Mucosa of gallbladder (tissue), 1 donor: ENCODE measurements around the gene BMP7. TPM values are rescaled to one million over a fixed set of nuclear protein-coding genes. Genes with fewer than 3 reads are reported as not detected.

Source experiments
- DNase-seq: peaks from one replicate; pipeline ENCODE4 v3.0.0-alpha.2; 2020; ENCODE audit warnings: low spot score
- total RNA-seq: library from RNA; stranded (reverse); gene quantifications from one replicate; pipeline ENCODE4 v1.2.1, GENCODE V29; 2021
- donor health status: DM: no; HTN: no; CAD: no.

BMP7 gene
- total RNA-seq, 1 donor from 2014 or later, result 1.2 TPM

DNA sequence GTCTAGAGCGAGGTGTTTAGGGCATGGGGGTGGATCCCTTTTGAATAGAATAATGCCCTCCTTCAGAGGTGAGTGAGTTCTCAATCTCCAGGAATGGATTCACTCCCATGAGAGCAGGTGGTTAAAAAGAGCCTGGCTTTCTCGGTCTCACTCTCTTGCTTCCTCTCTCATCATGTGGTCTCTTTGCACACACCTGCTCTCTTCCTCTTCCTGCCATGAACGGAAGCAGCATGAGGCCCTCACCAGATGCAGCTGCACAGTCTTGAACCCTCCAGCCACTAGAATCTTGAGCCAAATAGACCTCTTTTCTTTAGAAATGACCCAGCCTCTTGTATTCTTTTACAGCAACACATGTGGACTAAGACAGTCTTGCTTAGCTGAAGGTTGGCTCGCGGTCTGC lies 119.3 kb downstream of the BMP7 start:
- no peak for DNase-seq

DNA sequence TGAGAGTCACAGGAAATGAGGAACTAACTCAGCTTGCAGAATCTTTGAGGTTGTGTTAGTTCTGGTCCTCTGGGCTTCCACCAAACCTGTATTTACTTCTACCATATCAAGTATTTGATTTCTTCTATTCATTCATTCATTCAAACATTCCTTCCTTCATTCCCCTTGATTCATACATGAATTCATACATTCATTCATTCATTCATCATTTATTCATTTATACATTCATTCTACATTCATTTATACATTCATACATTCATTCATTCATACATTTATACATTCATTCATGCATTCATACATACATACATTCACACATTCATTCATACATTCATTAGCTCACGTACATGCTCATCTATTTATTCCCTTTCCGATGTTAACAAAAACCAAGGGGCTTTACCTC lies 120.3 kb downstream of the BMP7 start:
- DNase-seq, result no peak

DNA sequence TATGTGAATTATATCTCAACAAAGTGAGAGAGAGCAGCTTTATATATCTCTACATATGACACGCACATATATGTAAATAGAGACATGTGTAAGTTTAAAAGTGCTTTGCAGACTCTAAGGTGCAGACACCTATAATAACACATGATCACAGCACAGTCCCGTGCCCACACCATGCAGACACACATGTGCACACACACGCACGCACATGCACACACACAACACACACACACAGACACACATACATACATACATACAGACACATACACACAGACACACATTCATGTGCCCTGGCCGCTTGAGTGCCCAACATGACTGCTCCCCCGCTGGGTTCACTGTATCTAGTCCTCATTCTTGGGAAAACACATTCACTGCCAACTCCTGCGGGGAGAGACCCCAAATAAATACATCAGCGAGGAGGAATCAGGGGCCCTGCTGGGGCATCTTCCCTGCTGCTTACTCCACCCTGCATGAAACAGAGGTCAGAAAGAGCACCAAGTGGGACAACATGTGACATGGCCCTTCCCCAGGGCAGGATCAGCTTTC lies 121.3 kb downstream of the BMP7 start:
- DNase-seq, result no peak

DNA sequence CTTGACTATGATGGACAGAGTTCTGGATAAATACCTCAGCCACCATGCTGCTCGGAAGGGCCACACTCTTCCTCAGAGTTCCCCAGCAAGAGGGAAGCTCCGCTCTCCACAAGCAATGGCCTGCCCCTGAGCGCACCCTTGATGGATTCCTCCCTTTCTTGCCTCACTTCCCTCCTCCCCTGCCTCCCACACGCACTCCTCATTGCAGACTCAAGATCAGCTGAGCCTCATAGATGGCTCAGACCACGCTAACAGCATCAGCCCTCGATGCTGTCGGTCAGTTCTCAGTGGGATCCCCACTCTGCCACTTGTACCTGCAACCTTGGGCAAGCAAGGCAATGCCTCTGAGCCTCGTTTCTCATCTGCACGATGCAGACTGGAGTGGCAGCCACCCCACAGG lies 123.3 kb downstream of the BMP7 start:
- DNase-seq, result no peak

DNA sequence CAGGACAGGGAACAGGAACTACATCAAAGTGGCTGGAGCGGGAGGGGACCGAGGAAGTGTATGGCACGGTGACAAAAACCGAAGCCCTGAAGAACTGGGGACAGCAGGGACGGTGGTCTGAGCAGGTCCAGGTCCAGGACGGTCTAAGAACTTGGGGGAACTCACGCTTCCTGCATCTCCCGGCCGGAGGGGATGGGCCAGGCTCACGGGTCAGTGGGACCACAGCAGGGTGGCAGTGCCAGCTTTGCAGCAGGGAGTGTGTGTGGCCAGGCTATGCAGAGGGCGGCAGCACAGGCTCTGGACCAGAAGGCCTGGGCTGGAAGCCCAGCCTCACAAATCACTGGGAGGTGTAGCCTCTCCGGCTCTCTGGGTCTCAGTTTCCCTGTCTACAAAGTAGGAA lies 123.8 kb downstream of the BMP7 start:
- no peak for DNase-seq

DNA sequence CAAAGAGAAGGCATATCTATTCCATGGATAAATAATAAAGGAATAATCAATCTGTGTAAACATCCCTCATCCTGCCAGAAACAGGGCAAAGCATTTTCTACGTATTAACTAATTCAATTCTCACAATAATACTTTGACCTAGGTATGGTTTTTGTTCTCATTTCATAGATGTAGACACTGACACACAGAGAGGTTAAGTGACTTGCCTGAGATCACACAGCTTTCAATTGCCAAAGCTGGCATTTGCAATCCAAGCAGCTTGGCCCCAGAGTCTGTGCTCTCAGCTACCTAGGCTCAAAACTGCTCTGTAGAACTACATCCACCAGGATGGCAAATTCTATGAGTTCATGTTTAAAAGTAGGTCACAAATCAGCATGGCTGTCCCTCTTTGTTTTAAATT lies 124.9 kb downstream of the BMP7 start:
- no peak for DNase-seq

DNA sequence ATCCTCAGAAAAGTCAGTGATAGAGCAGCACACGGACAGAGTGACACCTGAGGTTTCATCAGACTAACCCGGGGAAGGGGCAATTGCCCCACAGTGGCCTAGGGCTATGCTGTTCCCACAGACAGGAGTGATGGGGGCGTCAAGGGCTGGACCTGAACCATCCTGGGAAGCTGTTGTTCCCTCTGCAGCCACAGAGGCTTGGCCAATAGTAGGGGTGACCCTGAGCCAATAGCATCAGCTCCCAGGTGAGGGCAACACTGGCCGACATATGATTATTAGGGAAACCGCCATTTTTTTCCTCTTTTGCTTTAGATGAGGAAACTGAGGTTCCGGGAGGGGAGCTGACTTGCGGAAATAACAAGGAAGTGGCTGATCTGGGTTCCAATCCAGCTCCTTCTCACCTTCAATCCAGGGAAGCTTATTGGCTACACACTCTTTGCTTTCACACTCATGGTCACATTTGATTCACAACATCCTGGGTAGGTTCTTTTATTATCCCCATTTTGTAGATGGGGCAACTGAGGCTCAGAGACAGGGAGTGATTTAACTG lies 126.0 kb downstream of the BMP7 start:
- no peak for DNase-seq

DNA sequence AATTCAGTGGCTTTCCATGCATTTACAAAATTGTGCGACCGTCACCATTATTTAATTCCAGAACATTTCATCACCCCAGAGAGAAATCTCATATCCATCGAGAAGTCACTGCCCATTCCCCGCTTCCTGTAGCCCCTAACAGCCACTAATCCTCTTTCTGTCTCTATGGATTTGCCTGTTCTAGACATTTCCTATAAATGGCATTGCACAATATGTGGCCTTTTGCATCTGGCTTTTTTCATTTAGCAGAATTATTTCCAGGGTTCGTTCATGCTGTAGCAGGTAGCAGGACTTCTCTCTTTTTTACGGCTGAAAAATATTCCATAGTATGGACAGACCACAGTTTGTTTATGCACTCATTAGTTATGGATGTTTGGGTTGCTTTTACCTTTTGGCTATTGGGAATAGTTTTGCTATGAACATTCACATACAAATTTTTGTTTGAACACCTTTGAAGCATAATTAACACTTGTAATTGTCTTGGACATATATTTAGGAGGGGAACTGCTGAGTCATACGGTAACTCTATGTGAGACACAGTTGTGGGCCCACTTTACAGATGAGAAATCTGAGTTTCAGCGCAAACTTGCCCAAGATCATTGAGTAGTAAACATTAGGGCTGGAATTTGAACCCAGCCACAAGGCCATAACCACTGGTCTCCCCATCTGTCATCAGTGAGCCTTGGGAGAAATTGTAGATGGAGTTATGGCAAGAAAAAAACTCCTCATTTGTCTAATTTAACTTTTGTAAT lies 126.9 kb downstream of the BMP7 start:
- no peak for DNase-seq

DNA sequence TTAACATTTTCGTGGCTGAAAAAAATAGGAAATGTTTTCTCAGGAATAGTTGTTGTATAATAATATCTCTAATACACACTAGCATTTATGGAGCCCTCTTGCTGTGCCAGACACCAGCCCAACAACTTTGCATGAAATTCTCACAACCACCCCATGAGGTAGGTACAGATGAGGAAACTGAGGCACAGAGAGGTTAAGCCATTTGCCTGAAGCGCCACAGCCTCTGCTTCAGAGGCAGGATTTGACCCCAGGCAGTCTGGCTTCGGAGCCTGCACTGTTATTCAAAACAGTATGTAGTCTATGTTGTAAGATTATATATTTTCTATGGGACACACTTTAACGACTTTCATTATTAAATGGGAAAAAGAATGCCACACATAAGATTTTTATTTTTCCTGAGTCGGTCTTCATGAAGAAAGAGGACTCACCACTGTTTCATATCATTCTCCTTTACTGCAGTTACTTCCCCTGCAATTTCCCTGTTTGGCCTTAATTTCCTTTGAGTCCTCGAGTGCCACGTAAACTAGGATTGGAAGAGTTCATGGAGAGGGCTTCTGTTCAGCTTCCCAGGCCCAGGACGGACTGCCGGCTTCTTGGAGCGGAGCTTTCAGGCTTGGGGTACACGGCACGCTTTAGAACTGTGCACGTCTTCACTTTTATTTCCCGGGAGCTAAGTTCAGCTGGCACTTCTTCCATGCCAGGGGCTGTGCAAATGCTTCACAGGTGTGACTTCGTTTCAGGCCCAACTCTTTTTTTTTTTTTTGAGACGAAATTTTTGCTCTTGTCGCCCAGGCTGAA lies 128.0 kb downstream of the BMP7 start:
- DNase-seq, result no peak

DNA sequence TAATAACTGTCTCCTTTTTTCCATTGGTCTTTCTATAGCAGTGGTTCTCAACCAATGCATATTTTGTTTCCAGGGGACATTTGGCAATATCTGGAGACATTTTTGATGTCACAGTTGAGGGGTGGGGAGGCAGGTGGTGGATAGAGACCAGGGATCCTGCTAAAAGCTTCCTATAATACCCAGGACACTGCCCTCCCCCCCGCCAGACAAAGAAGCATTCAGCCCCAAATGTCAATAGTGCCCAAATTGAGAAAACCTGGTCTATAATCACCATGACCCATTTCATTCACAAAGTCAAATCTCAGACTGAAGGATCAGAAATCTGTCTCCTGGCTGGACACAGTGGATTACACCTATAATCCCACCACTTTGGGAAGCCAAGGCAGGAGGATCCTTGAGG lies 128.8 kb downstream of the BMP7 start:
- no peak for DNase-seq

DNA sequence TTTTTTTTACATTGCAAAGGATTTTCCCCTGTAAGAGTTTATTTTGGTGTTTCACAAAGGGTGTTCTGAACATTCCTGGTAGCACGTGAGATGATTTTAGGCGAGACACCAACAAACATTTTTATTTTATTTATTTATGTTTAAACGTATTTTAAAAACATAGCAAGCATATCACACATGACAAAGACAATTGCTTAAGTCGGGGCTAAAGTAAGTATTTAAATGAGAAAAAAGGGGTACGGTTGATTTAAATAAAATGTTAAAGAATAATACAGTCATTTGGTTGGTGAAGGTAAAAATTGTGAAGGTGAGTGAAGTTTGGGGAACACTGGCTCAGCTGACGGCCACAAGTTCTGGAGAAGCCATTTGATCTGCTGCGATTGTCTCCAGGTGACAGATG lies 129.7 kb downstream of the BMP7 start:
- DNase-seq, result no peak

DNA sequence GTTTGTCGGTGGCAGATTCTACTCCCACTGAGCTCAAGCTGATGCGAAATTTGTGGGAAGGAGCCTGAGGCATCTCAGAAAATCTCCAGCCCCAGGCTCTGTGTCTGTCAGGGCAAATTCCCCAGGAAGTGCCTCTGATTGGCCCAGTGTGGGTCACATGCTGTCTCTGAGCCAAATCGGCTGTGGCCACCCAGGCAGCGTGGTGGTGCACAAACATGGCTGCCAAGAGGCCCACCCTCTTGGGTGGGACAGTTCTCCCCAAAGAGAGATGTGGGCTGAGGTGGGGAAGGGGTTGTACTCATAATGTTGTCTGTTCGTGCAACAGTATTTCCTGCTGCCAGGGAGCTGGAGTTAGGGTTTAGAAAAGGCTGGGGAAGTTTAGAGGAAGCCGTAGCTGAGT lies 130.6 kb downstream of the BMP7 start:
- DNase-seq, result no peak

DNA sequence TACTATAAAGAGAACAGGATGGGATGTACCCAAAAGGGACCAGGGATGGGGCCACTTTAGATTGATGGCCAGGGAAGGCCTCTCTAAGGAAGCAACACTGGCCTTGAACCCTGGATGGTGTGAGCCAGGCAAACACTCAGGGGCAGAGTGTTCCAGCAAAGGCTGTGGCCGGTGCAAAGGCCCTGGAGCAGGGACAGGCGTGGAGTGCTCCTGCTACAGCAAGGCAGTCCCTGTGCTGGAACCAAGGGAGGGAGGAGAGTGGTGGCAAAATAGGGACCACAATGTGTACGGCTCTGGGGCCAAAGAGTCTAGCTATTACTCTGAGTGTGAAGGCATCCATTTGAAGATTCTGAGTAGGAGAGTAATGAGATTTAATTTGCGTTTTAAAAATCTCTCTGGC lies 131.6 kb downstream of the BMP7 start:
- no peak for DNase-seq

DNA sequence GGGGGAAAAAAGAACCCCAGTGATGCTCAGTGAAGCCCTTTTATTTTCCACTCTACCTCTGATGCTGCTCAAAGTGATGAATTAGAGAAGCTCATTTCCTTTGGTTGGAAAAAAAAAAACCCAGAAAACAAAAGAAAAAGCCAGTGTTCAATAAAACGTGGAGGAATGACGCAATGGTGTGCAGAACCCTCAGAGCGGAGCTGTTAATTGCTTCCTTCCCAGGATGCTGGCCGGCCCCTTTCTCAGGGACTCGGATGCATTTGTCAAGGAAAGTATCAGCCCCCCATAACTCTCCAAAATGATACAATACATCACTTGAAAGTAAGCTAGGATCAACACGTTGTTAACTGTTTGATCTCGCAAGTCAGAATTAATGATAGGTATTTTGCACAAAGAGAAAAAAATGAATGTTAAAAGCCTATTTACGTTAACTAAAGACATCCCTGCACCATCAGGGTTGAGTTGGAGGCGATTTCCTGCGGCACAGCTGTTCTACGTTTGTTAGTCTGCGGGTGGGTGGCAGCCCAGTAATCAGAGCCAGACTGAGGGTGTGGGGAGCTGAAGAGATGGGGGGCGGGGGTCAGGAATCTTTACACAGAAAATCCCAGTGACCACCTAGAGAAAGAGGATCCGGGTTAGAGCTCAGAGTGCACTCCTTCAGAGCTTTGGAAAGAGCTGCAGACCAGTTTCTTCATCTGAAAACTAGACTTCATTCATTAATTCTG lies 132.4 kb downstream of the BMP7 start:
- no peak for DNase-seq

DNA sequence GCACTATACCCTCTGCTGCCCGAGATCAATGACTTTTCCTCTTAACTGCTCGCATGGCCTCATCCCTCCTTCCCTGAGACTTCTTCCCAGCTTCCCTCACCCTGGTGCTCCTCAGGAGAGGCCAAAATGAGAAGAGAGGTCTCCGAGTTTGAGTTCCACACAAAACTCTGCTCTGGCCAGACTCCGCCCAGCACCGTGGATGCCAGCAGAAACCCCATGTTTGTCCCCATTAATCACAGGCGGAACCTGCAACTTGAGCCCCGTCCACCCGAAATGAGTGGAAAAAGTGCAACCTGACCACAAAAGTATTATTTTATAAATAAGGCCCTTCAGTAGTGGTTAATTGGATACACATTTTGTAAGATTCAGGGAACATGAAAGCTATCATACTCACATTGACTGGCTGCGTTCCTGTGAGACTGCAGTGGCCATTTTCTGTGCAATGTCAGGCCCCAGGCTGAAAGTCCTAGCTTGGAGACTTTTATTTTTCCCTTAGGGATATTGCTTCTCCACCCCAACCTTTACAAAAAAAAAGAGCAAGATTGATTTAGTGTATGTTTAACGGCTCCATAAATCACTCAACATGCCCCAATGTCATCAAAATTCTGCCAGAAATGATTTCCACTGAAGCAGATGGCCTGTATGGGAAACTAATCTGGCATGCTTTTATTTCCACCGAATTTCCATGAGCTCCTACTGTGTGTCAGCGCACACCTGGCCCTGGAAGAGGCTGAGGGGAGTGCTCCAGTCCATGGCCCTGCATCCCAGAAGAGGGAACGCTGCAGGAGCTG lies 134.6 kb downstream of the BMP7 start:
- no peak for DNase-seq

DNA sequence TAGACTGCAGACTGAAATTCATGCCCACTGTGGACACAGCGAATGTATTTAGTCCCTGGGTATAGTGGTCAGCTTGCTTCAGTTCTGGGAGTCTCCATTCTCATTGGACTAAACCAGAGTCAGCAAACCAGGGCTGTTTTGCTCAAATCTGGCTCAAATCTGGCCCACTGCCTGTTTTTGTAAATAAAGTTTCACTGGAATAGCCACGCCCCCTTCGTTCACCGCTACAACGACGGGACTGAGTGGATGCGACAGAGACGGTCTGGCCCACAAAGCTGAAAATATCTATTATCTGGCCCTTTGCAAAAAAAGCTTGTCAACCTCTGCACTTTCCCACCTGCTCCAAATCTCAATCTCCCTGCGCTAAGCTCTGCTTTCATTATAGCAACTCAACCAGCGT lies 135.4 kb downstream of the BMP7 start:
- no peak for DNase-seq

DNA sequence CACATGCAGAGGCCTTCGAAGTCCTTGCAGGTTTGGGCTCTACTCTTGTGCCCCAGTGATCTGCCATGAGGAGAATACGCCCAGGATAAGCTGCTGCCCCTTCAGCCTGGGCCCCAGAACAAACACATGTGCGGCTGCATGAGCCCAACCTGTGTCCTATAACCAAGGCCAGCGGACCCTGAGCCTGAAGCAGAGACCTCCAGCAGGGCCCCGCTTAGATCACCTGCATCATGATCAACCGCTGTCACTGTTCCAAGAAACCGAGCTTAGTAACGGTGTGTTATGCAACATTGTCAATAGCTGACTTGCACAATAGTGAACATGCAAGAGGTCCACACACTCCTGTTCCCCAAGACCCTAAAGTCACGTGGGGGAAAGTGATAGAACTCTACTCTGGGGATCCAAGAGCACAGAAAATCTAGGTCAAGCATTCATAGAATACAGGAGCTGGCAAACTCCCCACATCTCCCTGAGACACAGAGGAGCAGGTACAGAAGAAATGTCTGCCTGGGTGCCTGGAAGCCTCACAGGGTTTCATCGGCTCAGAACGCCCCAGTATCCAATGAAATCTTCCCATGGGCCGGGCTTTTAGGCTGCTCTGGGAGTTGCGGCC lies 136.2 kb downstream of the BMP7 start:
- DNase-seq, result no peak

DNA sequence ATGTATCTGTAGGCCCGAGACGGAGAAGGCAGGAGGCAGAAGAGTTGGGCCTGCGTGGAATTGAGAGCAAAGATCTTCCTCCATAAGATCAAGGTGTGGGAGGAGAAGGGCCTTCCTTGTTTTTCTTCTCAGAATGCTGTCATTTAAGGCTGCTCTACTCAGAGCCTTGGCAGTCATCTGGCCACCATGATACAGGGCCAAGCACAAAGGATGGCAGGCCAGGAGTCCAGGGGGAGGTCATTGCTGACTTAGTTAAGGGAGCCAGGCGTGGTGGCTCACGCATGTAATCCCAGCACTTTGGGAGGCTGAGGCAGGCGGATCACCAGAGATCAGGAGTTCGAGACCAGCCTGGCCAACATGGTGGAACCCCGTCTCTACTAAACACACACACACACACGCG lies 137.1 kb downstream of the BMP7 start:
- no peak for DNase-seq

DNA sequence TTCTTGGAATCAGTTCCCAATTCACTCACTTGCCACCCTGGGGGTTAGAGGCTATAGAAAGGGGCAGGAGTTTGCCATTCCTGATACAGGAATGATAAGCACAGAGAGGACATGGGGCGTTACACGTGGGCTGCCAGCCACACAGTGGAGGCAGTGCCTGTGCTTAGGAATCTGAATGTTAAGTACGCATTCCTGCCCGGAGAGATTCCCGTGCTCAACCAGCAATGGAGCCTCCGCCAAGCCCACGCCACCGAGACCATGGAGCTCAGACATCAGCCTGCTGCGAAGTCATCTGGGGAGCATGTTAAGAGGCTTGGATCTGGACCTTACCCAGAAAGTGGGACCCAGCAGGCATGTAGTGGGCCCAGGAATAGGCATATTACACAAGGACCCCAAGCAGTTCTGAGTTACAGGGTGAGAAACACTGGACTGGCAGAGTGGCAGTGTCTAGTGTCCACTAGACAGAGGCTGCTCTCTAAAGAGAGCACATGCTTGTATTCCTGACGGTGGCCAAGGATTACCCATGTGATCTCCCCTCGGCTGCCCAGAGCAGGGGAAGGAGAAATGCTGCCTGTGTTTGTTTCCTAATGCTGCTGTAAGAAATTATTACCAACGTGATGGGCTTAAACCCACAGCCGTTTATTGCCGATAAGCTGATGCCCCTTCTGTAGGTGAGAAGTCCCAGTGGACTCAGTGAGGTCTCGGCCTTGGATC lies 138.2 kb downstream of the BMP7 start:
- DNase-seq, result no peak

DNA sequence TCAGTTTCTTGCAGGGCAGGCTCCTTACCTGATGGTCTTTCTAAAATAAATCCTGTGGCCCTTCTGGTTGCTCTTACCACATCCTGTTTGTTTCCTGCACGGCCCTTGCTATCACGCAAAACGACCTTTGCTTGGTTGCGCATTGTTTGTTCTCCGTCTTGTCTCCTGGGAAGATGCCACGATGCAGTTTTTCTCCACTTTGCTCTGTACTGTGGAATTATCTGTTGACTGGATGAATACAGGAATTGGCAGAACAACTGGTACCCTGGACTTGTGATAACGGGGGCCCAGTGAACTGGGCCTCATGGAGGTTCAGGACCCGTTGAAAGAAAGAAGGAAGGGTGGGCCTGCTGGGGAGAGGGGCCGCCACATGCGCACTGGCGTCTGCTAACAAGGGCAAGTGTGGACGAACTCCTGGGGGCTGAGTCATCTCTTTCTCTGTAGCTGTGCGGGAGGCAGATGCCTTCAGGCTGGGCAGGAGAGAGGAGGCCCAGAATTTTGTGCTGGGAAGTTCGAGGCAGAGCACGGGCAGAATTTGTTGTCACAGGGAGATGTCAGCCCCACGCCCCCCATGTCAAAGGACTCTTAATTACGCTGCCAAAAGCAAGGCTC lies 139.9 kb downstream of the BMP7 start:
- no peak for DNase-seq
